Esophagus muscularis mucosa (tissue), 4 donors: Measurements from ENCODE around the gene GET4. TPM values are rescaled to one million over a fixed set of nuclear protein-coding genes. Genes with fewer than 3 reads are reported as not detected.
A peak's percentile ranks its signal among the peaks of the same experiment; 100 is the strongest.
"Not testable (repeated sequence)": the region's sequence is repeated elsewhere in the genome, so short reads cannot be mapped to it uniquely, and the experiment has no call there.

ENCODE experiments used
- DNase-seq: peaks from one replicate; pipeline ENCODE4 v3.0.0-alpha.2; 2017; ENCODE audit errors: extremely low spot score
- H3K27ac ChIP-seq, 4 donors: fragments of 200-600 bp; sonication (generic); replicated peaks in 1 of 4; 1 replicate in 3 of 4; 2 replicates in 1 of 4; pipeline ENCODE4 v1.5.1; 2016 to 2019; ENCODE audit warnings: mild to moderate bottlenecking in 1 of 4
- H3K27me3 ChIP-seq, 4 donors: fragments of 200-600 bp; sonication (generic); one replicate each; pipeline versions ENCODE4 v1.5.1 to v1.6.0; 2016 to 2019
- H3K36me3 ChIP-seq, 4 donors: fragments of 200-600 bp; sonication (generic); one replicate each; pipeline ENCODE4 v1.5.1; 2016 to 2019
- H3K4me1 ChIP-seq, 4 donors: fragments of 200-600 bp; sonication (generic); one replicate each; pipeline ENCODE4 v1.5.1; 2016 to 2019
- H3K4me3 ChIP-seq, 4 donors: fragments of 200-600 bp; sonication (generic); 1 replicate in 2 of 4; 2 replicates in 2 of 4; pipeline ENCODE4 v1.5.1; 2016 to 2019; ENCODE audit warnings: mild to moderate bottlenecking in 4 of 4, moderate library complexity in 1 of 4
- H3K9me3 ChIP-seq, 4 donors: fragments of 200-600 bp; sonication (generic); 1 replicate in 3 of 4; 2 replicates in 1 of 4; pipeline ENCODE4 v1.5.1; 2016 to 2019
- EP300 ChIP-seq: sonication (generic); formaldehyde crosslinking; IDR thresholded peaks from one replicate; pipeline ENCODE4 v1.6.1; 2017; ENCODE audit warnings: antibody characterized with exemption
- POLR2A ChIP-seq: fragments of 450-650 bp; IDR thresholded peaks from one replicate; pipeline ENCODE4 v1.6.1; 2017; ENCODE audit warnings: antibody characterized with exemption, moderate library complexity, mild to moderate bottlenecking, low read depth
- POLR2AphosphoS5 ChIP-seq, 2 donors: sonication (generic); formaldehyde crosslinking; IDR thresholded peaks; one replicate each; pipeline ENCODE4 v1.6.1; 2017; ENCODE audit warnings: antibody characterized with exemption in 2 of 2
- WGBS: methylation state at CpG from one replicate; pipeline ENCODE4 v1.1.5; 2018; 5-methylcytosine and 5-hydroxymethylcytosine counted together
- intact Hi-C: fragments of 100-400 bp; cut with DNase I; formaldehyde crosslinking; loops from one replicate; pipeline ENCODE4 v1.15.1; 2023
- total RNA-seq, 4 donors: library from RNA; depleted of rRNA; stranded (reverse); fragments of >200 nt; gene quantifications; one replicate each; pipeline versions ENCODE4 v1.1.0 to v1.2.1, GENCODE V29; 2016
- TF ChIP-seq, protein P1 (sequence below), 3 experiments: fragments of 200-600 bp in 2 of 3; fragments of 450-650 bp in 1 of 3; sonication (generic) in 2 of 3; IDR thresholded peaks; one replicate each; pipeline ENCODE4 v1.5.1; 2017 to 2019; ENCODE audit warnings: antibody characterized with exemption in 3 of 3, mild to moderate bottlenecking in 2 of 3, moderate library complexity in 1 of 3

GET4 gene
- total RNA-seq, 4 donors from 2014 or later: 24.7 to 41.3 (median 35.2) TPM

DNA sequence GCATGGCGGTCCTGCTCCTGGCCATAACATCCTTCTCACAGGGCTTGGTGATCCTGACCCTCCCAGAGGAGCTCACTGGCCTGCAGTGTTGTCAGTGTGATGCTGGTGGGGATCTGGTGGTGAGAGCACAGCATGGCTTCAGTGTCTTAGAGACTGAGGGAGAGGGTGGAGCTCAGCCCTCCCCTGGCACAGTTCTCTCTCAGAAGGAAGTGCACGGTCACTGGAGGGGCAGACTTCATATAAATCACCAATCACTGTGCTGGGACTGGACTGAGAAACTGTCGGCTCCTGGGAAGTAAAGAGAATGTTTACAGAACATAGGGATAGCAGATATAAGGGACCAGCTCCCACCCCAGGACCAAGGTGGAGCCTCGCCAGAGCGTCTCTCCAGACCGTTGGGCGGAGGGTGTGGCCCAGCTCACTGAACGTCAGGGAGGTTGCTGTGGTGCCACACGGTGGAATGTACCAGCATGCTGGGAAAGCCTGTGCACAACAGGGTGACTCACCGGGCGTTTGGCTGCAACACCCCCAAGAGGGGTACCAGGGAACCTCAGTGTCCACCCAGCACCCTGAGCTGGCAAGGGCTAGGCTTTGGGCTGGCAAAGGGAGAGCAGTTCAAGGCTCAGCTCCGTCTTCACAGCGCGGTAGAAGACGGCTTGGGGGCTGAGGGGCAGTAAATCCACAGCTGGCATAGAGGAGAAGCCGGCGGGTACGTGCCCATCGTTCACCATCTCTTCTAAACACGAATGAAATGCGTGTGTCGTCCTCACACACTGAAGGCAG, 8.8 kb upstream of the GET4 start:
- H3K27me3 ChIP-seq: no peaks in the 10 kb centered on the region
- DNase-seq: no peak
- intact Hi-C loops: no loop called here
- whole genome bisulfite sequencing: 64% methylated on average over 20 of the region's 22 CpGs
- peaks cover 36 to 92% (median 84%) of the 10 kb centered on the region in 4 donors for H3K36me3 ChIP-seq
- peak overlapping the region; percentile 92 to 94 (median 92) for H3K27ac ChIP-seq
- peaks cover 32 to 52% (median 46%) of the 10 kb centered on the region in 4 donors for H3K4me1 ChIP-seq
- H3K4me3 ChIP-seq: peak overlapping the region; percentile 12 to 48 (median 24)
- no peak for TF ChIP-seq POLR2A
- peak; percentile 85 for TF ChIP-seq EP300
- peak; percentile 72 to 84 for TF ChIP-seq POLR2AphosphoS5 (IDR thresholded peaks at IDR 0.05)
- TF ChIP-seq, protein P1, sequence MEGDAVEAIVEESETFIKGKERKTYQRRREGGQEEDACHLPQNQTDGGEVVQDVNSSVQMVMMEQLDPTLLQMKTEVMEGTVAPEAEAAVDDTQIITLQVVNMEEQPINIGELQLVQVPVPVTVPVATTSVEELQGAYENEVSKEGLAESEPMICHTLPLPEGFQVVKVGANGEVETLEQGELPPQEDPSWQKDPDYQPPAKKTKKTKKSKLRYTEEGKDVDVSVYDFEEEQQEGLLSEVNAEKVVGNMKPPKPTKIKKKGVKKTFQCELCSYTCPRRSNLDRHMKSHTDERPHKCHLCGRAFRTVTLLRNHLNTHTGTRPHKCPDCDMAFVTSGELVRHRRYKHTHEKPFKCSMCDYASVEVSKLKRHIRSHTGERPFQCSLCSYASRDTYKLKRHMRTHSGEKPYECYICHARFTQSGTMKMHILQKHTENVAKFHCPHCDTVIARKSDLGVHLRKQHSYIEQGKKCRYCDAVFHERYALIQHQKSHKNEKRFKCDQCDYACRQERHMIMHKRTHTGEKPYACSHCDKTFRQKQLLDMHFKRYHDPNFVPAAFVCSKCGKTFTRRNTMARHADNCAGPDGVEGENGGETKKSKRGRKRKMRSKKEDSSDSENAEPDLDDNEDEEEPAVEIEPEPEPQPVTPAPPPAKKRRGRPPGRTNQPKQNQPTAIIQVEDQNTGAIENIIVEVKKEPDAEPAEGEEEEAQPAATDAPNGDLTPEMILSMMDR (IDR thresholded peaks at IDR 0.05): peak in 2 of 3 experiments; percentile 14 to 42
- no peaks in the 10 kb centered on the region for H3K9me3 ChIP-seq

DNA sequence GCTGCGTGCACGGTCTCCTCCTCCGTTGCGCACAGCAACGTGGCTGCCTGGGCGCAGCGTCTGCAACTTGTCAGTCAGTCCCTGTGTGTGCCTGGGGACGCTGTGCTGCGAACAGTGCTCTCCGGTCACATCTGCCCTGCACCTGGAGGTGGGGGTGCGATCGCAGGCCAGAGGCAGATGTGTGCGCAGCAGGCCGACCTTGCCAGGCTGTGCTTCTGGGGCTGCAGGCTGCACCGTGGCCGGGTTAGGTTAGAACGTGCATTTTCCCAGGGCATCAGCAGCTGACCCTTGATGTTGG, 8.2 kb upstream of the GET4 start:
- Histone ChIP-seq H3K4me3 (peak overlapping the region in 3 of 4 donors; percentile 11 to 48 (median 25)), H3K36me3 (peaks cover 32 to 90% (median 83%) of the 10 kb centered on the region in 4 donors), H3K4me1 (peaks cover 37 to 58% (median 52%) of the 10 kb centered on the region in 4 donors), H3K27ac (peak overlapping the region; percentile 92 to 94 (median 92)), H3K27me3 (no peaks in the 10 kb centered on the region), H3K9me3 (no peaks in the 10 kb centered on the region)
- TF ChIP-seq POLR2A (no peak), EP300 (no peak), POLR2AphosphoS5 (IDR thresholded peaks at IDR 0.05) (no peak)
- TF ChIP-seq, protein P1 (IDR thresholded peaks at IDR 0.05): no peak
- WGBS: 91% methylated on average over 8 of the region's 17 CpGs
- intact Hi-C loops: no loop called here
- no peak for DNase-seq

DNA sequence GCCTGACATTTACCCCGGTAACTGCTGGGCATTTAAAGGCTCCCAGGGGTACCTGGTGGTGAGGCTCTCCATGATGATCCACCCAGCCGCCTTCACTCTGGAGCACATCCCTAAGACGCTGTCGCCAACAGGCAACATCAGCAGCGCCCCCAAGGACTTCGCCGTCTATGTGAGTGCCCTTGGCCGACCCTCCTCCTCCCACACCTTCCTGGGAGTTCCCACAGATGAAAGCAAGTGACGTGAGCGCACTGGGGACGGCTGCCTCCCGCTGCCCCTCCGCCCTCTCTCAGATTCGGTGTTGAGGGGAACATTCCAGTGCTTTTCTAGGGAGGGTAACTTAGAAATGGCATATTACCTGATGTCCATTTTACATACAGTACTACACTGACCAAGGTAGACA, 7.0 kb upstream of the GET4 start:
- 74% methylated on average over 14 of the region's 14 CpGs for WGBS
- Histone ChIP-seq H3K4me1 (peaks cover 47 to 70% (median 64%) of the 10 kb centered on the region in 4 donors), H3K4me3 (no peak overlapping the region), H3K36me3 (peaks cover 23 to 85% (median 75%) of the 10 kb centered on the region in 4 donors), H3K27ac (peak overlapping the region; percentile 92 to 94 (median 92)), H3K27me3 (no peaks in the 10 kb centered on the region), H3K9me3 (no peaks in the 10 kb centered on the region)
- TF ChIP-seq, protein P1 (IDR thresholded peaks at IDR 0.05): no peak
- no peak for TF ChIP-seq POLR2A
- no peak for TF ChIP-seq POLR2AphosphoS5 (IDR thresholded peaks at IDR 0.05)
- no peak for DNase-seq
- intact Hi-C loops: no loop called here

DNA sequence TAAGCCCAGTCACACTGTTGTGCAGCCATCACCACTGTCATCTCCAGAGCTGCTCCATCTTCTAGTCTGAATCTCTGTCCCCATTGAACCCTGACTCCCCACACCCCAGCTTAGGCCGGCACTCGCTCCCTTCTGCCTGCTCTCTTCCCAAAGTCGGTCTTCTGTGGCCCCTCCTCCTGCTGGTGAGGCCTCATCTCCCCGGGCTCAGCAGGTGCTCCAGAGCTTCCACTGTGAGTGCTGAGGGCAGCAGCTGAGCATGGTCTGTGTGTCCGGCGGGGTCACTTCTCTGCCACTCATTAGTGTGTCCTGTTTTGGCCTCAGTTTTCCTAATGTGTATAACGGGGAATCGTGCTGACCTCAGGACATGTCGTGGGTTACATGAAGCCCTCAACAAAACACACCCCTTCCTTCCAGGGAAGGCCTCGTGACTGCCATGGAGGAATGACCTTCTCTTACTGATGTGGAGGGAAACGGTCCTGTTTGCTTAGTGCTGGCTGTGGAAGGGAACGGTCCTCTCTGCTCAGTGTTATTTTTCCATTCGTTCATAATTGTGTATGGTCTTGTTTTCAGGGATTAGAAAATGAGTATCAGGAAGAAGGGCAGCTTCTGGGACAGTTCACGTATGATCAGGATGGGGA, 4.3 kb upstream of the GET4 start:
- DNase-seq: no peak
- intact Hi-C loops: loop anchor here (2.0 to 5.0 kb wide), 2 partner anchors 35 to 85 kb away; no protein-coding TSS in a partner anchor
- no peaks in the 10 kb centered on the region for H3K27me3 ChIP-seq
- H3K4me3 ChIP-seq: no peak overlapping the region
- peak overlapping the region; percentile 85 to 92 (median 92) for H3K27ac ChIP-seq
- TF ChIP-seq EP300 (no peak), POLR2A (no peak), POLR2AphosphoS5 (IDR thresholded peaks at IDR 0.05) (no peak)
- TF ChIP-seq, protein P1 (IDR thresholded peaks at IDR 0.05): no peak
- H3K4me1 ChIP-seq: peaks cover 55 to 76% (median 68%) of the 10 kb centered on the region in 4 donors
- peaks cover 15 to 72% (median 50%) of the 10 kb centered on the region in 4 donors for H3K36me3 ChIP-seq
- no peaks in the 10 kb centered on the region for H3K9me3 ChIP-seq
- 71% methylated on average over 14 of the region's 14 CpGs for WGBS

DNA sequence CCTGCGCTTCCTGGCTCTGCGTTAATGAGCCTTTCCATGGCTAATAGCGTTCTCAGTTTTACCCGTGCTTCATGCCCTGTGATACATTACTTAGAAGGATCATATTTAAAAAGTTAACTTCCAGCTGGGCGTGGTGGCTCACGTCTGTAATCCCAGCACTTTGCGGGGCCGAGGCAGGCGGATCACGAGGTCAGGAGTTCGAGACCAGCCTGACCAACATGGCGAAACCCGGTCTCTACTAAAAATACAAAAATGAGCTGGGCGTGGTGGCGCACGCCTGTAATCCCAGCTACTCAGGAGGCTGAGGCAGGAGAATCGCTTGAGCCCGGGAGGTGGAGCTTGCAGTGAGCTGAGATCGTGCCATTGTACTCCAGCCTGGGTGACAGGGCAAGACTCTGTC, 3.7 kb upstream of the GET4 start:
- Histone ChIP-seq H3K4me1 (peaks cover 49 to 74% (median 66%) of the 10 kb centered on the region in 4 donors), H3K27ac (peak overlapping the region; percentile 85 to 92 (median 92)), H3K36me3 (peaks cover 15 to 66% (median 45%) of the 10 kb centered on the region in 4 donors)
- H3K4me3 ChIP-seq, H3K9me3 ChIP-seq, DNase-seq, H3K27me3 ChIP-seq: not testable (repeated sequence)
- WGBS: 89% methylated on average over 19 of the region's 19 CpGs
- intact Hi-C loops: loop anchor here (2.0 to 5.0 kb wide), 2 partner anchors 35 to 86 kb away; no protein-coding TSS in a partner anchor
